NCI-H1436 treated with DMSO at 0.1 percent for 48 hours (cell line): ENCODE results near the gene HDAC7.
A peak's percentile ranks its signal among the peaks of the same experiment; 100 is the strongest.

Experiments
- DNase-seq: peaks from one replicate; lab custom pipeline; 2025; lab: John Stamatoyannopoulos, UW

The HDAC7 gene

GRCh38 chr12:47745485-47746041, 74.1 kb downstream of the HDAC7 start:
- no peak for DNase-seq

GRCh38 chr12:47744778-47745436, 74.8 kb downstream of the HDAC7 start:
- DNase-seq = no peak

GRCh38 chr12:47744005-47744651, 75.6 kb downstream of the HDAC7 start:
- DNase-seq = peak; percentile 17

GRCh38 chr12:47743311-47743860, 76.3 kb downstream of the HDAC7 start:
- DNase-seq = no peak

GRCh38 chr12:47742253-47742825, 77.4 kb downstream of the HDAC7 start:
- DNase-seq = no peak

- no peak for DNase-seq
These were observed 78.4 kb downstream of the HDAC7 start for GRCh38 chr12:47741340-47741703.

GRCh38 chr12:47740606-47741339, 78.9 kb downstream of the HDAC7 start:
- DNase-seq = no peak

- no peak for DNase-seq
These were observed 79.7 kb downstream of the HDAC7 start for GRCh38 chr12:47739979-47740378.

- no peak for DNase-seq
These were observed 80.4 kb downstream of the HDAC7 start for GRCh38 chr12:47739297-47739696.

- no peak for DNase-seq
These were observed 81.6 kb downstream of the HDAC7 start for GRCh38 chr12:47737936-47738594.

- DNase-seq = no peak
These were observed 82.6 kb downstream of the HDAC7 start for GRCh38 chr12:47736877-47737676.

- DNase-seq = no peak
These were observed 83.5 kb downstream of the HDAC7 start for GRCh38 chr12:47736216-47736615.

- no peak for DNase-seq
These were observed 84.1 kb downstream of the HDAC7 start for GRCh38 chr12:47735649-47736048.

- no peak for DNase-seq
These were observed 84.8 kb downstream of the HDAC7 start for GRCh38 chr12:47734725-47735480.

- DNase-seq = no peak
These were observed 86.6 kb downstream of the HDAC7 start for GRCh38 chr12:47733142-47733541.
